GDM1 (cell line): ENCODE data around the gene HS3ST3B1.

Experiments used
- DNase-seq: peaks from one replicate; lab custom pipeline; 2025; lab: John Stamatoyannopoulos, UW

The HS3ST3B1 gene

GRCh38 chr17:14321476-14321949, 20.6 kb downstream of the HS3ST3B1 start:
- no peak for DNase-seq

GRCh38 chr17:14321980-14322776, 21.3 kb downstream of the HS3ST3B1 start:
- DNase-seq: no peak

- no peak for DNase-seq
These were observed 22.7 kb downstream of the HS3ST3B1 start for GRCh38 chr17:14323522-14323981.

- no peak for DNase-seq
These were observed 24.8 kb downstream of the HS3ST3B1 start for GRCh38 chr17:14325618-14326167.

- DNase-seq: no peak
These were observed 29.1 kb downstream of the HS3ST3B1 start for GRCh38 chr17:14329900-14330491.

GRCh38 chr17:14330492-14330962, 29.6 kb downstream of the HS3ST3B1 start:
- no peak for DNase-seq

GRCh38 chr17:14331225-14331981, 30.5 kb downstream of the HS3ST3B1 start:
- no peak for DNase-seq

- no peak for DNase-seq
These were observed 31.1 kb downstream of the HS3ST3B1 start for GRCh38 chr17:14331982-14332298.

GRCh38 chr17:14332331-14332730, 31.4 kb downstream of the HS3ST3B1 start:
- DNase-seq: no peak

GRCh38 chr17:14333506-14333905, 32.6 kb downstream of the HS3ST3B1 start:
- DNase-seq: no peak

- no peak for DNase-seq
These were observed 33.5 kb downstream of the HS3ST3B1 start for GRCh38 chr17:14334276-14334840.

GRCh38 chr17:14334919-14335318, 34.0 kb downstream of the HS3ST3B1 start:
- DNase-seq: no peak

- DNase-seq: no peak
These were observed 35.5 kb downstream of the HS3ST3B1 start for GRCh38 chr17:14336418-14336817.

- no peak for DNase-seq
These were observed 36.8 kb downstream of the HS3ST3B1 start for GRCh38 chr17:14337596-14338079.

GRCh38 chr17:14340857-14341754, 40.2 kb downstream of the HS3ST3B1 start:
- no peak for DNase-seq

GRCh38 chr17:14341866-14342265, 41.0 kb downstream of the HS3ST3B1 start:
- no peak for DNase-seq

GRCh38 chr17:14346801-14347200, 45.9 kb downstream of the HS3ST3B1 start:
- no peak for DNase-seq

GRCh38 chr17:14351493-14351892, 50.6 kb downstream of the HS3ST3B1 start:
- DNase-seq: no peak

GRCh38 chr17:14352136-14352535, 51.3 kb downstream of the HS3ST3B1 start:
- DNase-seq: no peak

GRCh38 chr17:14353861-14354474, 53.1 kb downstream of the HS3ST3B1 start:
- DNase-seq: no peak
